ENCODE data around the gene CRY2.

CRY2 gene

DNA sequence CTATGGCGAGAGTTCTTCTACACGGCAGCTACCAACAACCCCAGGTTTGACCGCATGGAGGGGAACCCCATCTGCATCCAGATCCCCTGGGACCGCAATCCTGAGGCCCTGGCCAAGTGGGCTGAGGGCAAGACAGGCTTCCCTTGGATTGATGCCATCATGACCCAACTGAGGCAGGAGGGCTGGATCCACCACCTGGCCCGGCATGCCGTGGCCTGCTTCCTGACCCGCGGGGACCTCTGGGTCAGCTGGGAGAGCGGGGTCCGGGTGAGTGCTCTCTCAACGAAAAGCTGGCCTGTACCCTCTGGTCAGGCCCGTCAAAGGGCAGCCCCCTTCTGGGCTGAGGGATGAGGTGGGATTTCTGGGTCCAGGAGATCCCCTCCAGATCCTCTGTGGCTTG lies 22.3 kb downstream of the CRY2 start:
- Histone ChIP-seq H3K4me3 (ENCODE audit: low read depth, low read length) (no peak overlapping the region), H3K36me3 (peaks cover 3% of the 10 kb centered on the region), H3K27me3 (no peaks in the 10 kb centered on the region), H3K9me3 (no peaks in the 10 kb centered on the region), H3K4me1 (peaks cover 7% of the 10 kb centered on the region)
- no peak for TF ChIP-seq CTCF (IDR thresholded peaks at IDR 0.05; ENCODE audit: low read depth, low read length)
- DNase-seq, result no peak

- peaks cover 3% of the 10 kb centered on the region for H3K36me3 ChIP-seq
- H3K27me3 ChIP-seq, result no peaks in the 10 kb centered on the region
- no peak for DNase-seq
- no peaks in the 10 kb centered on the region for H3K9me3 ChIP-seq
- H3K4me3 ChIP-seq (ENCODE audit: low read depth, low read length), result no peak overlapping the region
- H3K4me1 ChIP-seq, result peaks cover 7% of the 10 kb centered on the region
- TF ChIP-seq CTCF (IDR thresholded peaks at IDR 0.05; ENCODE audit: low read depth, low read length), result no peak
These were observed 23.4 kb downstream of the CRY2 start for GRCh38 chr11:45870706-45871105.

DNA sequence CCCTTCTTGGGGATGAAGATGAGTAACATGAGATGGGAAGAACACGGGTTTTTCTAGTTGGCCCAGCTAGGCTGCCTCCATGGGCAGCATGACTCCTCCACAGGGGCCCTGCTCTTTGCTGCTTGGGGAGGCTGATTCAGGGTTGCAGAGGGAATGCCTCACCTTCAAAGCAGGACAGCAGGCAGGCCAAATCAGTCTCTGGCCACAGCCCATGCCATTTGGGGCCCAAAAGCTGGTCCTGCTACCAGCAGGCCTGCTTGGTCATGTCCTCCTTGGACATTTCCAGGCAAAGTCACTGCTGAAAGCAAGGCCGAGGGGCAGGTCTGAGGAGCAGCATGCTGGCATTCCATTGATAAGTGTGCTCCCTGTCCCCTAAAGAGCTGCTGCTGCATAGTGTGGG lies 24.4 kb downstream of the CRY2 start:
- H3K36me3 ChIP-seq, result peaks cover 3% of the 10 kb centered on the region
- H3K4me3 ChIP-seq (ENCODE audit: low read depth, low read length), result no peak overlapping the region
- DNase-seq, result no peak
- H3K27me3 ChIP-seq, result no peaks in the 10 kb centered on the region
- no peaks in the 10 kb centered on the region for H3K9me3 ChIP-seq
- peaks cover 7% of the 10 kb centered on the region for H3K4me1 ChIP-seq
- no peak for TF ChIP-seq CTCF (IDR thresholded peaks at IDR 0.05; ENCODE audit: low read depth, low read length)

- Histone ChIP-seq H3K4me3 (ENCODE audit: low read depth, low read length) (no peak overlapping the region), H3K9me3 (no peaks in the 10 kb centered on the region), H3K36me3 (peaks cover 5% of the 10 kb centered on the region), H3K4me1 (peaks cover 7% of the 10 kb centered on the region), H3K27me3 (no peaks in the 10 kb centered on the region)
- peak; percentile 78 for TF ChIP-seq CTCF (IDR thresholded peaks at IDR 0.05; ENCODE audit: low read depth, low read length)
- peak; percentile 78 for DNase-seq
These were observed 25.5 kb downstream of the CRY2 start for GRCh38 chr11:45872651-45873356.

GRCh38 chr11:45876401-45876800 lies 29.1 kb downstream of the CRY2 start:
- Histone ChIP-seq H3K27me3 (no peaks in the 10 kb centered on the region), H3K4me3 (ENCODE audit: low read depth, low read length) (no peak overlapping the region), H3K9me3 (no peaks in the 10 kb centered on the region), H3K4me1 (peaks cover 12% of the 10 kb centered on the region), H3K36me3 (peaks cover 6% of the 10 kb centered on the region)
- TF ChIP-seq CTCF (IDR thresholded peaks at IDR 0.05; ENCODE audit: low read depth, low read length), result no peak
- no peak for DNase-seq

- H3K27me3 ChIP-seq, result no peaks in the 10 kb centered on the region
- H3K4me1 ChIP-seq, result peaks cover 16% of the 10 kb centered on the region
- peaks cover 6% of the 10 kb centered on the region; the same call in 1 of the 2 replicates for H3K36me3 ChIP-seq
- H3K4me3 ChIP-seq (ENCODE audit: low read depth, low read length), result no peak overlapping the region
- no peak for DNase-seq
- no peaks in the 10 kb centered on the region for H3K9me3 ChIP-seq
- no peak for TF ChIP-seq CTCF (IDR thresholded peaks at IDR 0.05; ENCODE audit: low read depth, low read length)
These were observed 29.9 kb downstream of the CRY2 start for GRCh38 chr11:45877221-45877620.
